GM21825 (cell line): ENCODE data around the gene TP53AIP1.

Source experiments
- ATAC-seq: cut with Tn5 transposase; IDR thresholded peaks from one replicate; pipeline ENCODE4 v1.9.1; 2021; ENCODE audit warnings: mild to moderate bottlenecking, moderate library complexity; ENCODE audit not compliant: unreplicated experiment

TP53AIP1 gene

GRCh38 chr11:128892866-128893565 lies 49.7 kb downstream of the TP53AIP1 start:
- ATAC-seq, result no peak

GRCh38 chr11:128891913-128892398 lies 50.7 kb downstream of the TP53AIP1 start:
- no peak for ATAC-seq

GRCh38 chr11:128890543-128891368 lies 51.9 kb downstream of the TP53AIP1 start, which contains the start of gene KCNJ5:
KCNJ5 (plus strand) TSS chr11:128891356; CDS start chr11:128911274, 19,918 bp downstream.
- no peak for ATAC-seq

- no peak for ATAC-seq
Observed at GRCh38 chr11:128890216-128890542, 52.5 kb downstream of the TP53AIP1 start.

GRCh38 chr11:128889657-128890213 lies 52.9 kb downstream of the TP53AIP1 start:
- ATAC-seq, result no peak

GRCh38 chr11:128888034-128888985 lies 54.4 kb downstream of the TP53AIP1 start:
- ATAC-seq, result no peak

- no peak for ATAC-seq
Observed at GRCh38 chr11:128886406-128887124, 56.1 kb downstream of the TP53AIP1 start.
